WERI-Rb-1 (cell line): ENCODE data around the gene INPP4B.

ENCODE experiments used
- DNase-seq: peaks from one replicate; pipeline ENCODE4 v3.0.0-alpha.2; 2020
- H3K27ac ChIP-seq: fragments of 250-450 bp; sonication (Bioruptor Pico); 2 replicates; pipeline ENCODE4 v1.5.1; 2020; ENCODE audit warnings: mild to moderate bottlenecking, moderate library complexity
- H3K27me3 ChIP-seq: fragments of 250-450 bp; sonication (Bioruptor Pico); 2 replicates; pipeline ENCODE4 v1.5.1; 2021; ENCODE audit warnings: mild to moderate bottlenecking, low read depth, moderate library complexity; ENCODE audit not compliant: insufficient read depth, severe bottlenecking
- H3K36me3 ChIP-seq: fragments of 250-450 bp; sonication (Bioruptor Pico); 2 replicates; pipeline ENCODE4 v1.5.1; 2020; ENCODE audit warnings: mild to moderate bottlenecking, moderate library complexity
- H3K4me3 ChIP-seq: 2 replicates; pipeline ENCODE4 v1.5.1; 2011; ENCODE audit warnings: low read depth, mild to moderate bottlenecking, control low read depth, low read length
- H3K9me3 ChIP-seq: fragments of 250-450 bp; sonication (Bioruptor Pico); 2 replicates; pipeline ENCODE4 v1.5.1; 2021; ENCODE audit warnings: mild to moderate bottlenecking, moderate library complexity; ENCODE audit not compliant: severe bottlenecking
- TF ChIP-seq, protein P1 (sequence below): IDR thresholded peaks from 2 replicates; pipeline ENCODE4 v1.5.1; 2011; ENCODE audit warnings: low read depth, mild to moderate bottlenecking, control low read depth, inconsistent platforms, low read length

INPP4B gene

DNA sequence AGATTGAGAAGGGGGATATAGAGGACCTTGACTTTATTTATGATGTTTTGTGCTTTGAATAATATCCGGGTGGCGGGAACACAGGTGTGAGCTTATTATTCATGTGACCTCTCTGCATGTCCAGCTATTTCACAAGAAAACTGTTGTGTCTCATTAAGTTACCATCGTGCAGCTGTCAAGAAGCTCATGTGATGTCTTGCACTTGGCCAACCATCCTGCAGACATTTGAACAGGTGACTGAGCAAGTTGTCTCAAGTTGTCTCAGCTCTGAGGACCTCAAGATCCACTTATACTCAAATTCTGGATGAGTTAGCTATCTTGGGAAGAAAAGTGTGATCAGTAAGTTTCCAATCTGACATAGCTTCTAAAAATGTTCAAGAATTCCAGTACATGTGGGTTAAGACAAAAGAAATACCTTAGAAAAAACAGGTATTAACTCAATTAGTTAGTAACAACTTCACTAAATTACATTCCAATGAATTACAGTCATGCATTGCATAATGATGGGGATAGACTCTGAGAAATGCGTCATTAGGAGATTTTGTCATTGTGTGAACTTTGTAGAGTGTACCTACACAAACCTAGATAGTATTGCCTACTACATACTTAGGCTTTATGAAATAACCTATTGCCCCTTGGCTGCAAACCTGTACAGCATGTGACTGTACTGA is 462.2 kb downstream of the INPP4B start:
- TF ChIP-seq, protein P1, sequence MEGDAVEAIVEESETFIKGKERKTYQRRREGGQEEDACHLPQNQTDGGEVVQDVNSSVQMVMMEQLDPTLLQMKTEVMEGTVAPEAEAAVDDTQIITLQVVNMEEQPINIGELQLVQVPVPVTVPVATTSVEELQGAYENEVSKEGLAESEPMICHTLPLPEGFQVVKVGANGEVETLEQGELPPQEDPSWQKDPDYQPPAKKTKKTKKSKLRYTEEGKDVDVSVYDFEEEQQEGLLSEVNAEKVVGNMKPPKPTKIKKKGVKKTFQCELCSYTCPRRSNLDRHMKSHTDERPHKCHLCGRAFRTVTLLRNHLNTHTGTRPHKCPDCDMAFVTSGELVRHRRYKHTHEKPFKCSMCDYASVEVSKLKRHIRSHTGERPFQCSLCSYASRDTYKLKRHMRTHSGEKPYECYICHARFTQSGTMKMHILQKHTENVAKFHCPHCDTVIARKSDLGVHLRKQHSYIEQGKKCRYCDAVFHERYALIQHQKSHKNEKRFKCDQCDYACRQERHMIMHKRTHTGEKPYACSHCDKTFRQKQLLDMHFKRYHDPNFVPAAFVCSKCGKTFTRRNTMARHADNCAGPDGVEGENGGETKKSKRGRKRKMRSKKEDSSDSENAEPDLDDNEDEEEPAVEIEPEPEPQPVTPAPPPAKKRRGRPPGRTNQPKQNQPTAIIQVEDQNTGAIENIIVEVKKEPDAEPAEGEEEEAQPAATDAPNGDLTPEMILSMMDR: no peak
- Histone ChIP-seq H3K4me3 (no peak overlapping the region), H3K9me3 (no peaks in the 10 kb centered on the region), H3K27ac (no peak overlapping the region), H3K27me3 (no peaks in the 10 kb centered on the region), H3K36me3 (no peaks in the 10 kb centered on the region)
- DNase-seq: no peak

DNA sequence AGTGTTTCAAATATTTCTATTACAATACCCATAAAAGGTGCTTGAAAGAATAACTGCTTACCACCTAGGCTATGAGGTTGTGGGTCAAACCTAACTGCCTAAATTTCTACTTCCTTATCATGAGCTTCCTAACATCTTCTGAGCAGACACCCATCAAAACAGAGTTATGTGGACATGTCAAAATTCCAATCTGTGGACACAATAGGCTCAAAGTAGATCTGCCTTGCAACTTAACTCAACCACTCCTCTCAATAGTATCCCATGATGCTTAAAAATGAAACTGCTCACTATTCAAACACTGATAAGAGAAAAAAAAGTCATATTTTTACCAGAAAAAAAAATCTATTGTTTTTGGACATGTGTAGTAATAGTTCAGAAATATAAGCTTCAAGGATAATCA is 462.7 kb downstream of the INPP4B start:
- Histone ChIP-seq H3K4me3 (no peak overlapping the region), H3K36me3 (no peaks in the 10 kb centered on the region), H3K27ac (no peak overlapping the region), H3K27me3 (no peaks in the 10 kb centered on the region), H3K9me3 (no peaks in the 10 kb centered on the region)
- TF ChIP-seq, protein P1: no peak
- DNase-seq: no peak

DNA sequence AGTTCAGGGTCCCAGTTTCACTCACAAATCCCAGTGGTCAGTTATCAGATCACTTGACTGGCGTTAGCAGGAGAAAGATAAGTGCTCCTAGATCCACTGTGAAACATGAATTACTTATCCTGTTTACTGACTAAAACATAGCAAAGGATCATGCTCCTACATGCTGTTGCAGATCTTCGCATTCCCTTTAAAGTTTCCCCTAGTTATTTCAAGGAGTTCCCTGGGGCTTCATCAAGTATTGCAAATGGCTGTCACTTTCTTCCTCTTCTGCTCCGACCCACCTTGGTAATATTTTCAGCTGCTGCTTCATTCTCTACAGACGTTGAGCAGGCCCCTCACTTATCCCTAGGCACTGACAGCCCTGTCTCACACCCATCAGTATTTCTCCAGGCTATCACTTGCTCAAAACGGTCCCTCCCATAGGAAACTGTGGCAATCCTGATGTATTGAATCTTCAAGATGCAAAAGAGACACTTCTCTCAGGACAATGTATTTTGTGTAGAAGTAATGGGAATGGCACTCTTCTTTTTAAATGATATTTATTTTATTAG is 466.0 kb downstream of the INPP4B start:
- H3K27me3 ChIP-seq: no peaks in the 10 kb centered on the region
- no peak overlapping the region for H3K4me3 ChIP-seq
- H3K27ac ChIP-seq: no peak overlapping the region
- no peak for DNase-seq
- H3K9me3 ChIP-seq: no peaks in the 10 kb centered on the region
- TF ChIP-seq, protein P1: no peak
- no peaks in the 10 kb centered on the region for H3K36me3 ChIP-seq

DNA sequence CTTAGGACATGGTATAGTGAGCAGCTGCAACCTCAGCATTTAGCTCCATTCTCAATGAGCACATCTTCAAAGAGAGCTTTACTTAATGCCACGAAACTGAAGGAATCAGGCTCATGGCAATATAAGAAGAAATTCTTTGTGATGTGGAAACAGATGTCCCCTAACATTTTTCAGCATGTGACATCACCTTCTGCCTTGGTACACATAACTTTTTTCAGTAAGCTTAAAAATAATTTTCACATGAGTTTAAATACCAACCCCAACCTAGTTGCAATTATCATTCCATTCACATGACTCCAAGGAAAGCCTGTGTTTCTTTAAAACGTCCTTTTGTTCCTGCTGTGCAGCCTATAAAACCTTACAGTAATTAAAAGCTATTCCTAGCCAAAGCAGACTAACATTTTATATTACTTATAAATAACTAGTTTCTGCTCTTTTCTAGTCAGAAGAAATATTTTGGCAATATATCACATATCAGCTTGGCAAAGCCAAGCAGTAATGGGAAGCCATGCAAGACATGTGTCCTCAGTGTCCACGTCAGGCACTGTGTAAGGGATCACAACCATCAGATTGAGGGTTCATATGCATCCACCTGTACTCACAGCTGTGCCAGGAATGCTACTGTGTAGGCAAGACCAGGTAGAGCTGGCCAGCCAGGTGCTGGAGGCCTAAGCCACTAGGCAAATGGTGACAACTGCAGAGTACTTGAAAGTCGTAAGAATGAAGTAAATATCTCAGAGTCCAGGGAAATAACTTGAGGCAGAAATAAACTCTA is 466.6 kb downstream of the INPP4B start:
- Histone ChIP-seq H3K4me3 (no peak overlapping the region), H3K27me3 (no peaks in the 10 kb centered on the region), H3K9me3 (no peaks in the 10 kb centered on the region), H3K27ac (no peak overlapping the region), H3K36me3 (no peaks in the 10 kb centered on the region)
- TF ChIP-seq, protein P1: no peak
- no peak for DNase-seq

DNA sequence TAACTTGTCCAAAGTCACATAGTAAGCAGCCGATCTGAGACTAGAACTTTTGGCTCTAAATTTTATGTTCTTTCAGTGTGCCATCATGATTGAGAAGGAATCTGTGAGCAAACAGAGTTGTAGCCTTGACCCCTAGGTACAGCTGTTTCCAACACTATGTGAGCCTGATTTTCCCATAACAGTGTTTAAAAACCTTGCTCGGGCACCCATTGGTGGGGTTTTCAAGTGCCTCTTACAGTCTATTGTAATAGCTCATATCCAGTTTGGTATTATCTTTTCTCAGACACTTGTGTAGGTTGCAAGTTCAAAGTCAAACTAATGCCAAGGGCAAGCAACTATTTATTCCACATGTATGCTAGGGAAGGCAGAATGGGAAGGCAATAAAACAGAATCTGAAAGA is 467.9 kb downstream of the INPP4B start:
- Histone ChIP-seq H3K36me3 (no peaks in the 10 kb centered on the region), H3K27ac (no peak overlapping the region), H3K4me3 (no peak overlapping the region), H3K9me3 (no peaks in the 10 kb centered on the region), H3K27me3 (no peaks in the 10 kb centered on the region)
- DNase-seq: no peak
- TF ChIP-seq, protein P1: no peak
